Esophagus (tissue), 2 donors: ENCODE data around the gene FIG4. TPM values are rescaled to one million over a fixed set of nuclear protein-coding genes. Genes with fewer than 3 reads are reported as not detected.
"Not testable (repeated sequence)": the region's sequence is repeated elsewhere in the genome, so short reads cannot be mapped to it uniquely, and the experiment has no call there.

Experiments used
- H3K27ac ChIP-seq, 2 donors: one replicate each; pipeline ENCODE4 v1.5.1; 2013; ENCODE audit warnings: low read depth in 2 of 2, mild to moderate bottlenecking in 2 of 2, inconsistent platforms in 1 of 2, low read length in 1 of 2, moderate library complexity in 1 of 2
- H3K27me3 ChIP-seq, 2 donors: one replicate each; pipeline ENCODE4 v1.6.1; 2013; ENCODE audit warnings: low read length in 2 of 2, control low read depth in 1 of 2, mild to moderate bottlenecking in 1 of 2; ENCODE audit not compliant: insufficient read depth in 2 of 2, control insufficient read depth in 1 of 2
- H3K36me3 ChIP-seq, 2 donors: one replicate each; pipeline ENCODE4 v1.6.1; 2013; ENCODE audit warnings: low read length in 1 of 2; ENCODE audit not compliant: control insufficient read depth in 2 of 2, insufficient read depth in 2 of 2
- H3K4me1 ChIP-seq, 2 donors: one replicate each; pipeline ENCODE4 v1.6.1; 2013; ENCODE audit warnings: low read length in 1 of 2; ENCODE audit not compliant: control insufficient read depth in 2 of 2, insufficient read depth in 2 of 2
- H3K4me3 ChIP-seq, 2 donors: one replicate each; pipeline ENCODE4 v1.5.1; 2013; ENCODE audit warnings: low read length in 2 of 2, mild to moderate bottlenecking in 2 of 2, low read depth in 1 of 2, moderate library complexity in 1 of 2
- H3K9me3 ChIP-seq, 2 donors: one replicate each; pipeline ENCODE4 v1.6.1; 2013; ENCODE audit warnings: mild to moderate bottlenecking in 2 of 2, low read depth in 1 of 2, low read length in 1 of 2, moderate library complexity in 1 of 2; ENCODE audit not compliant: control insufficient read depth in 2 of 2, insufficient read depth in 1 of 2
- WGBS, 2 donors: extraction: QIAGEN DNeasy Blood & Tissue Kit; methylation state at CpG; one replicate each; pipeline ENCODE4 v1.1.7; 2013; 5-methylcytosine and 5-hydroxymethylcytosine counted together
- polyA plus RNA-seq, 2 donors: library from polyadenylated mRNA; stranded (reverse); fragments of 200-250 nt; gene quantifications; one replicate each; pipeline ENCODE4 v1.2.3, GENCODE V29; 2013
- donor health status: healthy with polysubstance abuse.
- donor health status: Bipolar disorder and iron deficiency.

The FIG4 gene
- polyA plus RNA-seq, 2 donors = 5.2 to 6.6 TPM

GRCh38 chr6:109715616-109716015 lies 24.5 kb downstream of the FIG4 start:
- 93 to 95% methylated on average over 2 of the region's 2 CpGs for WGBS, 2 donors
- peaks cover 2 to 8% of the 10 kb centered on the region in 2 donors for H3K4me1 ChIP-seq
- no peaks in the 10 kb centered on the region for H3K36me3 ChIP-seq

GRCh38 chr6:109717971-109718370 lies 26.9 kb downstream of the FIG4 start:
- H3K4me3 ChIP-seq = no peak overlapping the region
- H3K9me3 ChIP-seq = no peaks in the 10 kb centered on the region
- WGBS, 2 donors = 79 to 85% methylated on average over 2 of the region's 2 CpGs
- H3K36me3 ChIP-seq = no peaks in the 10 kb centered on the region
- H3K27me3 ChIP-seq = no peaks in the 10 kb centered on the region
- H3K4me1 ChIP-seq = peaks cover 2 to 6% of the 10 kb centered on the region in 2 donors
- no peak overlapping the region for H3K27ac ChIP-seq

More at GRCh38 chr6:109715616-109716015, 24.5 kb downstream of the FIG4 start:
- Histone ChIP-seq H3K9me3 (no peaks in the 10 kb centered on the region), H3K27me3 (no peaks in the 10 kb centered on the region), H3K27ac (no peak overlapping the region), H3K4me3 (no peak overlapping the region)

- Histone ChIP-seq H3K27ac (no peak overlapping the region), H3K36me3 (no peaks in the 10 kb centered on the region), H3K4me3 (no peak overlapping the region), H3K27me3 (no peaks in the 10 kb centered on the region), H3K9me3 (no peaks in the 10 kb centered on the region), H3K4me1 (peaks cover 0 to under 1% of the 10 kb centered on the region in 2 donors)
- WGBS, 2 donors = 97 to 98% methylated on average over 5 of the region's 5 CpGs
These were observed 27.9 kb downstream of the FIG4 start for GRCh38 chr6:109718991-109719390.

- Histone ChIP-seq H3K27me3 (no peaks in the 10 kb centered on the region), H3K4me1 (no peaks in the 10 kb centered on the region), H3K27ac (no peak overlapping the region), H3K9me3 (no peaks in the 10 kb centered on the region), H3K36me3 (no peaks in the 10 kb centered on the region), H3K4me3 (no peak overlapping the region)
- WGBS, 2 donors = 82% methylated on average over 3 of the region's 3 CpGs
These were observed 29.2 kb downstream of the FIG4 start for GRCh38 chr6:109720311-109720710.

- 87 to 94% methylated on average over 3 of the region's 3 CpGs for WGBS, 2 donors
These were observed 30.9 kb downstream of the FIG4 start for GRCh38 chr6:109722011-109722410.

GRCh38 chr6:109722564-109723254 lies 31.6 kb downstream of the FIG4 start:
- no peak overlapping the region for H3K27ac ChIP-seq
- no peak overlapping the region for H3K4me3 ChIP-seq
- no peaks in the 10 kb centered on the region for H3K27me3 ChIP-seq
- no peaks in the 10 kb centered on the region for H3K36me3 ChIP-seq
- WGBS, 2 donors = 83 to 87% methylated on average over 3 of the region's 3 CpGs
- no peaks in the 10 kb centered on the region for H3K9me3 ChIP-seq
- no peaks in the 10 kb centered on the region for H3K4me1 ChIP-seq

More at GRCh38 chr6:109722011-109722410, 30.9 kb downstream of the FIG4 start:
- H3K9me3 ChIP-seq = no peaks in the 10 kb centered on the region
- no peak overlapping the region for H3K4me3 ChIP-seq
- no peaks in the 10 kb centered on the region for H3K27me3 ChIP-seq
- no peaks in the 10 kb centered on the region for H3K36me3 ChIP-seq
- no peak overlapping the region for H3K27ac ChIP-seq
- no peaks in the 10 kb centered on the region for H3K4me1 ChIP-seq

GRCh38 chr6:109725250-109725649 lies 34.2 kb downstream of the FIG4 start:
- WGBS, 2 donors = 94 to 97% methylated on average over 3 of the region's 3 CpGs
- H3K27ac ChIP-seq, H3K36me3 ChIP-seq, H3K9me3 ChIP-seq, H3K27me3 ChIP-seq, H3K4me3 ChIP-seq, H3K4me1 ChIP-seq: not testable (repeated sequence)

GRCh38 chr6:109736273-109737025 lies 45.4 kb downstream of the FIG4 start:
- Histone ChIP-seq H3K4me3 (no peak overlapping the region), H3K4me1 (no peaks in the 10 kb centered on the region), H3K36me3 (no peaks in the 10 kb centered on the region), H3K27me3 (no peaks in the 10 kb centered on the region), H3K9me3 (no peaks in the 10 kb centered on the region), H3K27ac (no peak overlapping the region)
- 83 to 86% methylated on average over 1 of the region's 1 CpG for WGBS, 2 donors

- Histone ChIP-seq H3K9me3 (no peaks in the 10 kb centered on the region), H3K4me3 (no peak overlapping the region), H3K27ac (no peak overlapping the region), H3K4me1 (no peaks in the 10 kb centered on the region), H3K27me3 (no peaks in the 10 kb centered on the region), H3K36me3 (peaks cover 0 to 3% of the 10 kb centered on the region in 2 donors)
- WGBS, 2 donors = 92 to 94% methylated on average over 1 of the region's 1 CpG
These were observed 47.2 kb downstream of the FIG4 start for GRCh38 chr6:109738255-109738654.
